Fibroblast of skin of abdomen (primary cell): ENCODE measurements around the gene LMO7.

Source experiments
- DNase-seq: peaks from one replicate; pipeline ENCODE4 v3.0.0-alpha.2; 2013

LMO7 gene

GRCh38 chr13:75857291-75857690 lies 221.2 kb downstream of the LMO7 start:
- DNase-seq: no peak

GRCh38 chr13:75860935-75861334 lies 224.8 kb downstream of the LMO7 start:
- peak; percentile 11 for DNase-seq

- DNase-seq: peak; percentile 21
Measured at GRCh38 chr13:75861786-75862185, 225.7 kb downstream of the LMO7 start.

GRCh38 chr13:75864718-75865117 lies 228.6 kb downstream of the LMO7 start:
- DNase-seq: peak; percentile 39

DNA sequence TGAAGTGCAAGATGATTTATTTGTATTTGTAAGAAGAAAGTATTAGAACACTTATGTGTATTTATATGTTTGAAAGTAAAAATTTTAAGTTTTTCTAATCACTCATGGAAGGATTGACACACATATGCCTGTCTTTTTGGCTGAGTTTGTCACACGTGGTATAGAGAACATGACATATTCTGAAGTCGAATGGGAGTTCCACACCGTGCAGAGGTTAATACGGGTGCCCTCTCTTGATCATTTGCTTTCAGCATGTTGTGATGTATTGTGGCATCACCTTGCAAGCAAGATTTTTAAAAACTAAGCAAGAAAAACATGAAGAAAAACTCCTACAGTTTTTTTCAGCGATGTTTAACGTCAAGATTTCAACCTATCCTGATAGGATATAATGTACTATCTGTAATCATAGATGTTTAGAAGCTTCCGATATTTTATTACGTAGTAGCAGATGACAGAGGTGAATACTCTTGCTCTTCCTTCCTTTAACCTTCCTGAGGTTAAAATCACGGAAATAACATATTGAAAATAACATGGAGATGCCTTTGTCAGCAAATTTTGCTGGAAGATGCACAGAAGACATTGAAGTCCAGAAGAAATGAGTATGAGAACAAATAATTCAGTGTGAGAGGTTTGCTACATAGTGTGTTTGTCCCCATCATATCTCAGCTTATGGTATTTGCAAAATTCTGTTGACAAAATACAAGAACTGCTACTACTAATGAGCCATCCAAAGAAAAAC lies 231.4 kb downstream of the LMO7 start:
- no peak for DNase-seq

DNA sequence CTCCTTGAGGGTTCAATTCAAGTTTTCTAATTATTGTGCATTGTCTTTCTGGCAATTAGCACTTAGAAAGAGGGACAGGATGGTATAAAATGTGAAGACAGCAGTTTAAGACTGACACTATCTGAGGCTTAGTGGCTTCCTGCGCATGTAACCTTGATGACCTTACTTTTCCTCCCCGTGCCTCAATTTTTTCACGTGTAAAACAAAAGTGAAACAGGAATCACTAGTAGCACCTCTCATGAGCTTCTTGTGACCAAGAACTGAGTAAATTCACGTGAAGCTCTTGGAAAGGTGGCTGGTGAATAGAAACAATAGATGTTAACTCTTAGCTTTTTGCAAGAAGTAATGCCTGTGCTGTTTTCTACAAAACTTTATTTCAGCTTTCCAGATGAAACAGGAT lies 233.9 kb downstream of the LMO7 start:
- no peak for DNase-seq

DNA sequence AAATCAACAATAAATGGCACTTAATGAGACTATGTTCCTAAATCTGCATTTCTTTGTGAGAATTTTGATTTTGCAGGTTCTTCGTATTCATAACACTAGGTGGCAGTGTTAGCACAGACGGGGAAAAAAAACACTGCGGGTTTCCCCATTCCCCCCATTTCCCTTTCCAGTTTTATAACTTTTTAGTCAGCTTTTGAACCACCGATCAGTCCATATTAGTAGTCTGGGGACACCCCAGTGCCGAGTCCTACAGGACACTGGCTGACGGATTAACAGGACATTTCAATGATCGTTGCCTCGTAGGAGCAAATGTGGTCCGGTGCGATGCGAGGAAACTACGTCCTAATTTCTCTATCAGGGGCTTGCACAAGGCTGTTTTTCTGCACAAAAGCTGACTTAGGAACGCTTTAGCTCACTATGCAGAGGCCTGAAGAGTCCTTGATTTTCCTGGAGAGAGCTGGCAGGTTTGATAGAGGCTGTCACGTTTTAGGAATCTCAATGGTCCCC lies 234.3 kb downstream of the LMO7 start:
- DNase-seq: peak; percentile 27

DNA sequence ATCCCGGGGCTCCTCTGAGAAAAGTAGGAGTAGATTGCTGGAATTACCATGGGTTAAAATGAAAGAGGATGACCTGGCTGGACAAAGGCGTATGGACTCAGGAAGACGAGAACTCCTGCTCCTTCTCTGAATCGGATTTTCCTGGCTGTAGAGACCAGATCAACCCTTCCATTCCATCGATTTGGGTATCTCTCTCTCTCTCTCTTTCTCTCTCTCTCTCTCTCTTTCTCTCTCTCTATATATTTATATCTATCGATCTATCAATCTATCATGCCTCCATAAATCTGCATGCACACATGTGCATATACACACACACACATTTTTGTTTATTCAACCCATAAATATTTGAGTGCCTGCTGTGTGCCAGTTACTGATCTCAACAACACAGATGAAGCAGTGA lies 234.9 kb downstream of the LMO7 start:
- DNase-seq: no peak

DNA sequence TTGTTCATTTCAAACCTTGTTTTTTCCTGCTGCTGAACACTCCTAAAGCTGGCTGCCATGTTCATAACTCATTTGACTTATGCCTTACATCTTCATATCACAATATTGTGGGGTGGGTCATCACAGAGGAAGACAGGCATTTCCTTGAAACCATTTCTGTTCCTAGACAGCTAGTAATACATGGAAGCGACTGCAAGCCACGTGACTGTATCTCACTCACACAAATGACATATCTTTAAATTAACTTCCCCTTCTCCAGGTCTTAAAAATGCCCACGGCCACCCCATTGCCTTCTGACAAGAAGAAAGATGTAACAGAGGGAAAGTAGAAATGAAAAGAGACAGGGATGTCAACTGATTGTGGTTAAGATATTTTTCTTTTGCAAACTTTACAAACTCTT lies 236.8 kb downstream of the LMO7 start:
- no peak for DNase-seq

DNA sequence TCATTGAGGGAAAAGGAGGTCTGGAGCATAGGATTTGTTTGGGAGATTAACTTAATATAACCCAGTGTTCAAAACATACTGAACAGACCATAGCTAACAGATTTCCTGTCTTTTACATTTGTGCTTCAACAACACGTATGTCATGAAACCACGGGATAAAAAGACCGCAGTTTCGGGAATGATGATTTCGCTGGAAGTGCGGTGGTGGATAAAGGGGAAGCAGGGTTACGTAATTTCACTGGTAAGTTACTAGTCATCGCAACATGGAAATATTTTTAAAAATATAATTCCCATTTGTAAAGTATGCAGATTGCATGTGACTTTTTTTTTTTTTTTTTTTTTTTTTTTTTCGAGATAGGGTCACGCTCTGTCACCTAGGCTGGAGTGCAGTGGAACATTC lies 237.4 kb downstream of the LMO7 start:
- DNase-seq: no peak

- no peak for DNase-seq
Measured at GRCh38 chr13:75875450-75875849, 239.3 kb downstream of the LMO7 start.

DNA sequence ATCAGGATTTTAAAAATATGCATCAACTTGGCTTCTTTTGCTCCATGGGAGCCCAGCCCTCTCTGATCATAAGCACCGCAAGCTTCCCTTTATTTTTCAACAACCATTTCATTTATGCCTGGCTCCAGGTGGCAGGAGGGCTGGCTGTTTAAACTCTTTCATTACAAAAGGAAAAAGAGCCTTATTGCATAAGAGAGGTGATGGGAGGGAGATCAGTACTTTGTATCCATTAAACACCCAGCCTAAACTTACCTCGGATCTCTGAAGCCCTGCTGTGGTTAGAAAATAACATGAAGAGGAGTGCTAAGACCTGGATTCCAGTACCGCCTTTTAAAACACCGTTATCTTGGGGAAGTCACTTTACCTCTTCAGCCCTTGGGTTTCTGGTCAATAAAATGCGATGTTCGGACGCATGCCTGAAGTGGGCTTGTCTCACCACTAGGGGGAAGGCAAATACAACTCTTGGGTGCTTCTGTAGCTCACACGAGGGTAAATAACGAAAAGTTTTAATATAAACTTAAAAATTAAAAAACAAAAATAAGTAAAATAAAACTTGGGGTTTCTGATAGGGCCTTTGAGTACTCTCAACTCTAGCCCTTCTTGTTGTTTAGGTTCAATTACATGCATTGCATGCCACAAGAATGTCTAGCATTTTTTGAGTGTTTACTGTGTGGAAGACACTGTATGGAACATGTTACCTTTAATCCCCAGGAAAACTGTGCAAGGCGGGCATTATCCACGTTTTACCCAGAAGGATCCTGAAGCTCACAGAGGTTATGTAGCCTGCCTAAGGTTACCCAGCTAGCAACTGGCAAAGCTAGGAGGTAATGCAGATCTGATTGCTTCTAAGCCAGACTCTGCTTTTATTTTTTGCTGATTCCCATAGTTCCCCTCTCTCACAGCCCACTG lies 240.3 kb downstream of the LMO7 start:
- DNase-seq: peak; percentile 59

- no peak for DNase-seq
Measured at GRCh38 chr13:75877071-75877470, 240.9 kb downstream of the LMO7 start.

- DNase-seq: no peak
Measured at GRCh38 chr13:75879656-75880055, 243.5 kb downstream of the LMO7 start.

- DNase-seq: peak; percentile 46
Measured at GRCh38 chr13:75881109-75881775, 245.1 kb downstream of the LMO7 start.

GRCh38 chr13:75882261-75882660 lies 246.1 kb downstream of the LMO7 start:
- no peak for DNase-seq

GRCh38 chr13:75889427-75889826 lies 253.3 kb downstream of the LMO7 start:
- no peak for DNase-seq

- DNase-seq: no peak
Measured at GRCh38 chr13:75895168-75895567, 259.0 kb downstream of the LMO7 start.

DNA sequence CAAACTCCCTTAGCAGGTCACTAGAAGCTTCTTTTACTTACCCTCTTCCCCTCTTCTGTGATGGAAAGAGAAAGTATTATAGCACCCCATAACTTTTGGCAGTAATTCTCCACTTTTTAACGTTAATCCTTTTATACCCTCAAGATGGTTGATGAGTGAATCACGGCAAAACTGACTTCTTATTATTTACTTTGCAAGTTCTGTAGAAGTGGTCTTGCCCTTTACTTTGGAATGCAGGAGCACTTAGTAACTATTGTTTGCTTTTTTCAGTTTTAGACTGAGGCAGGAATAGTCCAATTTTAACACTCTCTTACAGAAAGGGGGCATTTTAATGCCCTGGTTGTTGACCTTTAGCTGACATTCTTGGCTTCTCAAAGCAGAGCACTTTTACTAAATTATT lies 260.1 kb downstream of the LMO7 start:
- peak; percentile 6 for DNase-seq

DNA sequence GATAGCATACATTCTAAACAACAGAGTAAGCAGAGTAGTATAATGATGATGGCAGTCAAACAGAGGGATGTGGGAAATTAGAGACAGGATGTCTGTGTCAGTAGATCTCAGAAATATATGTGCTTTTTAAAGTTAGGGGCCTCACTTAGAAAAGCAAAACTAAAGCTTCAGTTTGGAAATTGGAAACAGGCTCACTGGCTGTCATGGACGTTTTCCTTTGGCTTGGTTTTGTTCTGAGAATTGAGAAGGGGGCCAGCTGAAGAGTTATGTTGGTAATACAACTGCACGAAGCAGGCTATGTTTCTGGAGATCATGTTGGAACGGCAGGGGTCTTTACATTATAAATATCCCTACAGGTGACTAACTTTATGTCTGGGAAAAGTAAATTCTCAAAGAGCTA lies 261.3 kb downstream of the LMO7 start:
- no peak for DNase-seq

- no peak for DNase-seq
Measured at GRCh38 chr13:75901501-75901900, 265.4 kb downstream of the LMO7 start.

DNA sequence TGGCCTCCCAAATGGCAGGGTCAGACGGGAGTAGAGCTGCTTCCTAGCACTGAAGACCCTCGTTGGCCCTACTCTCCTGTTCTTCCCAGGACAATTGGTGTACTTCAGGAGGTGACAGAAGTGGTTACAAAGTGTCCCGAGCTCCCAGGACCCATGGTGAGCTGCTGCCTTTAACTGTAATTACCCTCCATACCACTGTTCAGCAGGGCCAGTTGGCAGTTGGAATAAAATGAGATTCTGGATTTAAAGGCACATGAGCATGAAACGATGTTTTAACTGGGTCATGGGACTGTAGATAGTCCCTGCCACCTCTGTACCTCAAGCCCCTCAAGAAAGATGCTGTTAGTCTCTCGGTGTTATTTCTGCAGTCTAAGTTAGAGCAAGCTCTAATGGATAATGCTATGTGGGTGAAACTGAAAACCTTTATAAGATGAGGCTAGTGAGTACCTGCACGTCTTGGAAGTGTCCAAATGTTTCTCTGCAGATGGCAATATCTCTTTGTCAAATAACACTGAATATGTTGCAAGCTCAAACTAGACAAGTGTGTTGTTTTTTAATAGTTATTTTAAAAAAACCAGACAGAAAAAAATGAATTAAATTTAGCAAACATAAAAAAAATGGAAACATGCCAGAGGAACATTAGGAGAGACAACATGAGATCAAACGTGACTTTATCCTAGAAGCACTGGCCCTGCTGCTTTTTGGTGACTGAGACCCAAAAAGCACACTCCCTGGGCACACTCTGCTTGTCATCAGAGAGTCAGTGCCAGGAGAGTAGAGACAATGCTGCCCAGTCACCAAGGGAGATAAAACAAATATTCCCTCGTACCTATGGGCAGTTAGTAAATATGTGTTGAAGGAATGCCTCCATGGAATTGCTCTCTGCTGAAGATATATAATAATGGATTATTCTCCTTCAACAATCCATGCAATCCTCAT lies 266.3 kb downstream of the LMO7 start:
- DNase-seq: no peak
